ENCODE data around the gene XK.

DNA sequence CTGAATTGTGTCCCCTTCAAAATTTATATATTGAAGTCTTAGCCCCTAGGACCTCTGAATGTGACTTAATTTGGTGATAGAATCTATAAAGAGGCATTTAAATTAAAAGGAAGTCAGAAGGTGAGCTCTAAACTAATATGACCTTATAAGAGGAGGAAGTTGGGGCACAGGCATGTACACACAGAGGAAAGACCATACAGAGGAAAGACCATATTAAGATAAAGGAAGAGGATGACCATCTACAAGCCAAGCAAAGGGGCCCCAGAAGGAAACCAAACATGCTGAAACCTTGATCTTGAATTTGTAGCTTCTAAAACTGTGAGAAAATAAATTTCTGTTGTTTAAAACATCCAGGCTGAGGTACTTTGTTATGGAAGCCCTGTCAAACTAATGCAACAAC is 67.3 kb downstream of the XK start:
- TF ChIP-seq POLR2A (IDR thresholded peaks at IDR 0.05; ENCODE audit: low read length) (no peak), GATA1 (IDR thresholded peaks at IDR 0.05; ENCODE audit: low read depth, low read length) (no peak)
